IPS DF 4.7 (cell line): ENCODE measurements around the gene STAT3.
"Not testable (repeated sequence)": the region's sequence is repeated elsewhere in the genome, so short reads cannot be mapped to it uniquely, and the experiment has no call there.

ENCODE experiments used
- DNase-seq: peaks from one replicate; pipeline ENCODE4 v3.0.0-alpha.2; 2013; ENCODE audit warnings: low spot score; ENCODE audit errors: extremely low read depth

Gene STAT3

GRCh38 chr17:42409523-42410318 lies 21.5 kb upstream of the STAT3 start:
- no peak for DNase-seq

GRCh38 chr17:42408061-42408460 lies 19.8 kb upstream of the STAT3 start:
- no peak for DNase-seq

- DNase-seq: no peak
Measured at GRCh38 chr17:42407289-42407836, 19.1 kb upstream of the STAT3 start.

GRCh38 chr17:42406615-42407288 lies 18.5 kb upstream of the STAT3 start:
- DNase-seq: no peak

- no peak for DNase-seq
Measured at GRCh38 chr17:42405963-42406495, 17.8 kb upstream of the STAT3 start.

- no peak for DNase-seq
Measured at GRCh38 chr17:42405076-42405475, 16.8 kb upstream of the STAT3 start.

GRCh38 chr17:42404326-42405055 lies 16.2 kb upstream of the STAT3 start:
- no peak for DNase-seq

GRCh38 chr17:42403150-42403549 lies 14.9 kb upstream of the STAT3 start:
- DNase-seq: no peak

GRCh38 chr17:42402117-42402516 lies 13.9 kb upstream of the STAT3 start:
- DNase-seq: no peak

- DNase-seq: not testable (repeated sequence)
Measured at GRCh38 chr17:42400844-42401375, 12.7 kb upstream of the STAT3 start.

- DNase-seq: no peak
Measured at GRCh38 chr17:42399948-42400843, 12.0 kb upstream of the STAT3 start.

GRCh38 chr17:42399121-42399520 lies 10.9 kb upstream of the STAT3 start:
- DNase-seq: no peak

GRCh38 chr17:42395601-42396000 lies 7.4 kb upstream of the STAT3 start:
- DNase-seq: not testable (repeated sequence)

GRCh38 chr17:42394838-42395237 lies 6.6 kb upstream of the STAT3 start:
- DNase-seq: no peak

GRCh38 chr17:42392692-42393415 lies 4.6 kb upstream of the STAT3 start:
- DNase-seq: no peak

- not testable (repeated sequence) for DNase-seq
Measured at GRCh38 chr17:42391439-42391838, 3.2 kb upstream of the STAT3 start.

- DNase-seq: no peak
Measured at GRCh38 chr17:42389899-42390298, 1.7 kb upstream of the STAT3 start.

GRCh38 chr17:42389135-42389417 lies 834 bp upstream of the STAT3 start:
- DNase-seq: no peak

- DNase-seq: no peak
Measured at GRCh38 chr17:42387661-42388380, 421 bp downstream of the STAT3 start.
